GM15510 (cell line): ENCODE data around the gene MCF2L.

Experiments
- POLR2A ChIP-seq: IDR thresholded peaks from 3 replicates; pipeline ENCODE4 v1.6.1; 2011; ENCODE audit warnings: borderline replicate concordance; ENCODE audit not compliant: insufficient read length; ENCODE audit errors: extremely low read depth

Gene MCF2L

GRCh38 chr13:113124211-113124970 lies 155.4 kb downstream of the MCF2L start:
- no peak for TF ChIP-seq POLR2A

GRCh38 chr13:113125506-113126264 lies 156.7 kb downstream of the MCF2L start:
- no peak for TF ChIP-seq POLR2A

GRCh38 chr13:113126265-113127150 lies 157.5 kb downstream of the MCF2L start:
- TF ChIP-seq POLR2A = no peak

GRCh38 chr13:113129480-113129879 lies 160.5 kb downstream of the MCF2L start:
- no peak for TF ChIP-seq POLR2A

- no peak for TF ChIP-seq POLR2A
These were observed 161.1 kb downstream of the MCF2L start for GRCh38 chr13:113129921-113130750.

- no peak for TF ChIP-seq POLR2A
These were observed 166.3 kb downstream of the MCF2L start for GRCh38 chr13:113135281-113135760.

GRCh38 chr13:113137691-113138298 lies 168.8 kb downstream of the MCF2L start:
- no peak for TF ChIP-seq POLR2A

GRCh38 chr13:113138792-113139551 lies 170.0 kb downstream of the MCF2L start:
- no peak for TF ChIP-seq POLR2A

- no peak for TF ChIP-seq POLR2A
These were observed 170.6 kb downstream of the MCF2L start for GRCh38 chr13:113139577-113139976.

- TF ChIP-seq POLR2A = no peak
These were observed 171.9 kb downstream of the MCF2L start for GRCh38 chr13:113140677-113141600.

- TF ChIP-seq POLR2A = no peak
These were observed 172.6 kb downstream of the MCF2L start for GRCh38 chr13:113141601-113141970.

- no peak for TF ChIP-seq POLR2A
These were observed 173.9 kb downstream of the MCF2L start for GRCh38 chr13:113142876-113143275.
